GM21390 (cell line): ENCODE results near the gene ALDH5A1.

Source experiments
- ATAC-seq: cut with Tn5 transposase; IDR thresholded peaks from one replicate; pipeline ENCODE4 v1.9.1; 2021; ENCODE audit not compliant: unreplicated experiment

ALDH5A1 gene

DNA sequence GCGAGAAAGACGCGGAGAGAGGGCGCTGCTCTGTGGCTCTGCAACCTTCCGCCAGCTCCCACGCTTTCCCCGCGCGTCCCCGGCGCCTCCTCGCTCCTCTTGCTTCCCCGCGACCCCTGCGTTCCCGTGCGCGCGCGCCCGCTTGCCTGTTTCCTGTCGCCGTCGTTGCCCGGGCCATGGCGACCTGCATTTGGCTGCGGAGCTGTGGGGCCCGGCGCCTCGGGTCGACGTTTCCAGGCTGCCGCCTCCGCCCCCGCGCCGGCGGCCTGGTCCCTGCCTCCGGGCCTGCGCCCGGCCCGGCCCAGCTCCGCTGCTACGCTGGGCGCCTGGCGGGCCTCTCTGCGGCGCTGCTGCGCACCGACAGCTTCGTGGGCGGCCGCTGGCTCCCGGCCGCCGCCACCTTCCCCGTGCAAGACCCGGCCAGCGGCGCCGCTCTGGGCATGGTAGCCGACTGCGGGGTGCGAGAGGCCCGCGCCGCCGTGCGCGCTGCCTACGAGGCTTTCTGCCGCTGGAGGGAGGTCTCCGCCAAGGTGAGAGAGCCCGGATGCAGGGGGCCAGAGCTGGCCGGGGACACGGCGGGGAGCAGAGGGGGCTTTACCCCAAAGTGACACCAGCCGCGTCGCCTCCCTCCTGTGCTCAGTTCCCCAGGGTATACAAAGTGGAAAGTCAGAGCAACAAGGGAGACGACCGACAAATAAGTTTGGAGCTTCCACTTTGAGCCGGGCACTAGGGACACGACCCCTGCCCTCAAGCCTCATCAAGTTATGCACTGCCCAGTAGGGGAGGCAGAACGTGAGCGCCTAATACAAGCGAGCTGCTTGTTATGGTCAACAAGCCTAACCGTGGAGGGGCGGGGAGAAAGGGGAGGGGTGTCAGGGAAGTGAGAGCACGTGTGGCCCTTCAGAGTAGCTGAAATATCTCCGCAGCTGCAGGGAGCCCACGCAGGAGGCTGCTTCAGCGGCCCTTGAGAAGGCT, at the start of gene ALDH5A1:
Gene ALDH5A1, plus strand, starts transcription at position 149 of the 975 bp plus-strand sequence. Its CDS starts 28 bp downstream, at position 177.
- peak; percentile 71 for ATAC-seq

DNA sequence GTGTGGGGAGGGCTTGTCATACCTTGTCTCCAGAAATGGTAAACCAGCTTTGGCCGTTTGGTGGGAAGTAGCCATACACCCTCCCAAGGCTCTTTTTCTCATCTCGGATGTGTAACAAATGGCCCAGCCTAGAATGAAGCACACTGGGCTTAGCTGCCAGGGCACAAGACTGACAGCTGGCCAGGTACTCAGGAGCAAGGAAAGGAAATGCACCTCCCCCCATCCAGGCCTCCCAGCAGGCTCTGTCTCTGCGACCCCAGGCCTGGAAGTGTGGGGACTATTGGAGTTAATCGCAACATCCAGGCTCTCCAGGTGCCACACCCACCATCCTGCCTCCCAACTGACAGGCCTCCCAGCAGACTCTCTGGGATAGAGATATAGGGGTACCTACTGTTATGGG, 49.1 kb upstream of the ALDH5A1 start:
- no peak for ATAC-seq

DNA sequence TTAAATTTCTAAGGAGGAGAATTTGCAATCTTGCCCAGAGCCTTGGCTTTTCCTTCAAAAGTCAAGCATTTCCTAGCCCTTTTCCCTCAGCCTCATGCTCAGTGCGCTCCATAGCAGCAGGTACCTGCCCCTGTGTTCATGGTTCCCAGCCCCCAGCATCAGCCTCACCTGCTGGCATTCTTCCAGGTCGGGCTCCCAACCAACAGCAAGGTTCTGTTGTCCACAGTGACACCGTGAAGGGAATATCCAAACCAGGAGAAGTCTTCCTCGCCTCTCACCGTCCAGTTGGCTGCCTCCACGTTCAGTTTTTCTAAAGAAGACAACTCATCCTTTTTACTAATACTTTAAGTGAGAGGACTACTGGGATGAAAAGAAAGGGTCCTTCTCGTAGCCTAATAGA, 48.1 kb upstream of the ALDH5A1 start:
- no peak for ATAC-seq

DNA sequence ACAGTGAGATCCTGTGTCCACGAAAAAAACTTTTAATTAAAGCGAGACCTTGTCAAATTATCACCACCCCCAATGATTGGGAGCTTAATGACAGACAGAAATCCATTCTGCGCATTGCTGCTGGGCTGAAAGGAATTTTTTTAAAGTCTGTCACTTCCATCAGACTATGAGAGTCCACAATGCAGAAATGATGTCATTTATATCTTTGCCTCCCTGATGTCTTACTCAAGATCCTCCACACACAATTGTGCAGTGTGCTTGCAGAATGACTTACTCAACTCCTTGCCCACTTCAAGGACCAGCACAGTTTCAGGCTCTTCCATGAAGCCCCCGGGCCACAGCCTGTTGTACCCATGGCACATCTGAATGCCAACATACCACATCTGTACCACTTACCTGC, 46.4 kb upstream of the ALDH5A1 start:
- no peak for ATAC-seq

DNA sequence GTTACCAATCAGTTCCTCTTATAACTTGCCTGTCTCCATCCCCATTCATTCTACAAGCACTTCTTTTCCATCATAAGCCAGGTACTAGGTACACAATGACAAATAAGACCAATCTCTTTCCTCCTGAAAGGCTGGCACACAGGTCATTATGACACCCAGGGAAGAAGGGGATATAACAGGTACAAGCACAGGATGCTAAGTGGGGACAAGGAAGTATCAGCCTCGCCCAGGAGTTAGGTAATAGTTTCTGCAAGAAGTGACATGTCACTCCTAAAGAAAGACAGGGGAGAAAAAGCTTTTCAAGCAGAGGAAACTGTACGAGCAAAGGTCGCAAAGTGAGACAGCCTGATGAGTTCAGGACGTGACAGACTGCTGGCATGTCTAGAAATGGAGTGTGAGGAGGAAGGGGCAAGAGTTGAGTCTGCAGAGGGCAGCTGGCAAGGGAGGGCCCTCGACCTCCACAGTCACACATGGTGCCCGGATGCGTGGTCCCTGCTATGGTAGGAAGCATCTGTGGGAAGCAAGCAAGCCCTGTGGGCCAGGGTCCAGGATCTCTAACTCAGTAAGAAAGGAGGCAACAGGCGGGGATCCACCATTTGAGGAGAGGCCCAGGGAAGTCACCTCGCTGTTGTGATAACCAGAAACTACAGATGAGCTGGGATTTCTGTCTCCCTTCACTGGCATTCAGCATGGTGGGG, 45.8 kb upstream of the ALDH5A1 start:
- ATAC-seq: no peak

DNA sequence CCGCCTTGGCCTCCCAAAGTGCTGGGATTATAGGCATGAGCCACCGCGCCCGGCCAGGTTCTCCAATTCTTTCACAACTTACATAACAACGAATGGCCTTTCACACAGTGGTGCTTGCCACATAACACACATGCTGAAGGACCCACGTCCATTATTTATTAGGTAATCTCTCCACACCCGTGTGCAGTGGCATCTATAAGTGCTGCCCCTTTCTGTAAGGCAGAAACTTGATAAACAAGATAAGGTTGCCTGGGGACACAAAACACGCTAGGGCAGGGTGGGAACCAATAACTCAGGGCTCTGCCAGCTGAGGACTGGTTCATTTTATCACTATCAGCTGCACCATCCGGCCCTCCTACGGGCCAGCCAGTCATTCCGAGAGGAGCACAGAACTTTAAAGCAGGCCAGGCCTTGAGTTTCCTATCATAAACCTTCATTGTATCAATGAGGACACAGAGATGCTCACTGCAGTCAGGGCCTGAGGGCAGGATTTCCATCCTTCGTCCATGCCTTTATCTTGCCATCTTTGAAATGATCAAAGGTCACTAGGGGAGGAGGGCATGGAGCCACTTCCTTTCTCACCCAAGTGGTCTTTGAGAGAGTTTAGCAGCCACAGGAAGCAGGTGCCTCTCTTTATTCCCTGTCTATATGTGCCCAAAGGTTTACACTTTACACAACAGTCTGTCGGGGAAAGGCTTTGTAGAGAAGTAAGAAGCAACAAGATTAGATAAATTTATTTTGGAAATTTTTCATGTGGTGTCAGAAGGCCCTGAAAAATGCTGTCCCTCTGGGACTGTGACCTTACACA, 43.0 kb upstream of the ALDH5A1 start:
- no peak for ATAC-seq

DNA sequence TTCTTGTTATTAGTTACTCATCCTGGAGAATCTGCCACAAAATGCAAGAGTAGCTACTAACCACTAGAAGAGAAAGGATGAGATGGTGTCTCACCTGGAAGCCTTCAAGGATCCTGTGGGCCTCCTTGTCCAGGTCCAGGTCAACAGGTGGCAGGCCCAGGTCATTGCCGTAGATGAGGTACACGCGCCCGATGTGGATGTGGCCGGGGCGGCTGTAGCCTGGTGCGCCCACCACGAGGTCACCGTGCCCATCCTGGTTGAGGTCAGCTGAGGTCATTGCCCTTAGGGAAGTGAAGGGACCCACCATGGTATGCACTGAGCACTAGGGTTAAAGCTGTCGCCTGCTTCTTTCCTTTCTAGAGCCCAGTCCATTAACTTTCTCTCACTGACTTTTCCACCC, 40.8 kb upstream of the ALDH5A1 start:
- ATAC-seq: no peak

DNA sequence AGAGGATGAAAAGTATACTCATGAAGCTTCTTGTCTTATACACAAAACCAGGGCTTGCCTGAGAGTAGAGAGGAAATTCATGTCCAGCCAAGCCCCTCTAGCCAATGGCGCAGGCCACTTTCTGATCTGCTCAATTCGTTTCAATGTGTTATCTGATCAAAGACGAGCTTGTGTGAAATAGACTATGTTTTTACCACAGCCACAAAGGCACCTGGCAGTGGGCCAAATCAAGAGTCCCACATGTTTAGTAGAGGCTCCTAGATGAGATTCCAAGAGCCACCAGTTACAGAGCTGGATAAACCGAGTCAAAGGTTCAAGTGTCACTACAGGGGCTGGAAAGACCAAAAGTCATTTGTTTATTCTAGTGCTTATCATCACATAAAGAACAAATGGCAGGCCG, 40.3 kb upstream of the ALDH5A1 start:
- ATAC-seq: no peak

DNA sequence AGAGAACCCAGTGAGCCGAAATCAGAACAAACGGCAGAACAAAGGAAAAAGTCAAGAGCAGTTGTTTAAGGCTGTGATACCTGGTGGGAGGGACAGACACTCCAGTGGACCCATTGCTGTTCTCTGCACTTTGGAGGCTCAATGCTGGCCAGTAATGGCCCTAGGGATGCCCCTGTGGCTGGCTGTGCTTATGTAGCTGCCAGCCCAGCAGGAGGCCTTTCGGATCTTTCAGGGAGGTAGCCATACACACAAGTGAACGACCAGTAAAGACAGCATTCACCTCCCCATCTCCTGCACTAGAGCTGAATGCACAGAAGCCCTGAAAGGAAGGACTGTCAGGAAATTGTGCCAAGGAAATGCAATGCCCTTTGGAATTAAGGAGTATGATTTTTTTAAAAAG, 39.7 kb upstream of the ALDH5A1 start:
- no peak for ATAC-seq

DNA sequence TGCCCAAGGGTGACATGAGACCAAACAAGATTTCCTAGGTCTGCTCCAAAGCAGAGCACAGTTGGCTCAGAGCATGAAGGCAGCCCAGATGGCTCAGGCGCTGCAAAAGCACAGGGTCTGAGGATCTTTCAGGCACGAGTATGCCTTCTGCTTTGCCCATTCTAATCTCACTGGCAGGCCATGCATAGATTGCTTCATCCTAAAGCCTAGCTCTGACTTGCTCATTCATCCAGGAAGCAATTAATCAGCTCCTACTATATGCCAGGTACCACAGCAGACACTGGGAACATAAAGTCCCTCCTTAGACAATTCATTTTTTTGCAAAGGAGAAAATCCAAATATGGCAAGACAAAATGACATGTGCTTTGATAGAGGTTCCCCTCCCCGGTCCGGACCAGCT, 36.6 kb upstream of the ALDH5A1 start:
- no peak for ATAC-seq

DNA sequence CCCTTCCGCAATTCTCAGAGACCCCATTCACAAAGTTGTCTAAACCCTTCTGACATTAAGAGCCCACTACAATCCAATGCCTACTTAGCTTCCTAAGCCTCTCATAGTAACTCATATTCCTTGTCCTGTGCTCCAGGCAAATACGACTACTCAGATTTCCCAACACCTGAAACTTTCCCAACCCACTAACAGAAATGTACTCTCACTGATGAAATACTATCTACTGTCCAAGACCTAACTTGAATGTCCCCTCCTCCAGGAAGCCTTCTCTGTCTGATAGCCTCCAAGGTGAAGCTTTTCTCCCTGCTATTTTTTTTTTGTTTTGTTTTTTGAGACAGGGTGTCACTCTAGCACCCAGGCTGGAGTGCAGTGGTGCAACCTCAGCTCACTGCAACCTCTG, 35.8 kb upstream of the ALDH5A1 start:
- ATAC-seq: no peak

DNA sequence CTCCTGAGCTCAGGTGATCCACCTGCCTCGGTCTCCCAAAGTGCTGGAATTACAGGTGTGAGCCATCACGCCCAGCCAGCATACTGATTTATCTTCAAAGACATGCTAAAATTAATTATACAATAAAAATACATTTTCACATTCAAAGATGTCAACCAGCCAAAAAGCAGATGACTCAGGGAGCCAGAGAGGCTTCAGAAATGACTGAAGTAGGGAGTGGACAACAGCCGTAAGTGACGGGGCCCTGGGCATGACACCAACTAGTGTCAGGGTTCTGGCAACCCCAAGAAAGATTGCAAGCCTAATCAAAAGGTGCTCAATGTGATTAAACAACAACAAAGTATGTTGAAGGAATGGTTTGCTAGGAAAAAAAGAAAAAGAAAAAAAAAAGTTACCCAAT, 33.8 kb upstream of the ALDH5A1 start:
- no peak for ATAC-seq

DNA sequence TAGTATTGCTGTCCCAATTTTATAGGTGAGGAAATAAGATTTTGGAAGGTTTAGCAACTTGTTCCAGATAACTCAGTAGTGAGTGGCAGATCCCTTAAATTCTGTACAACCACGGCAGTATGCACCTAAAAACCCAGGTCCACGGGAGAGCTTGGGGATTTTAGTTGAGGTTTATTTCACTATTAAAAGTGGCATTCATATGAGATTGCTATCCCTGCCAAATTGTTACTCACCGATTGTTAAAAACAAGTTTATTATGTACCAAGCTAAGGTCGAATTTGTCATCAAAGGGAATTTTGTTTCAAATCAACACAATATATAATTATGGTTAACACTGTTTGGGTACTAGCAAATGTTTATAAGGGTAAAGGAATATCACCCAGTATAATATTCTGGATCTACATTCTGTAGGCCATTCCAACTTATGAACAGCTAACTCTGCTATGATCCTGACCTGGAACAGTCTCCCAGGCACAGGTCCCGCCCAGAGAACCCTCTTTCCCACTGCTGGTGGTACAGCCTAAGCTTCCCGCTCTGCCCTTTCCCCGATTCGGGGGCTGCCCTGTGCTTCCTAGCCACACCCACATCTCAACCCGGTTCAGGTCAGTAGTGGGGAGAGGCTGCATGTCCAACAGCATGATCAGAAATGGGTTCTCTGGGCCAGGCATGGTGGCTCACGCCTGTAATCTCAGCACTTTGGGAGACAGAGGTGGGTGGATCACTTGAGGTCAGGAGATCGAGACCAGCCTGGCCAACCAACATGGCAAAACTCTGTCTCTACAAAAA, 30.3 kb upstream of the ALDH5A1 start:
- ATAC-seq: no peak

DNA sequence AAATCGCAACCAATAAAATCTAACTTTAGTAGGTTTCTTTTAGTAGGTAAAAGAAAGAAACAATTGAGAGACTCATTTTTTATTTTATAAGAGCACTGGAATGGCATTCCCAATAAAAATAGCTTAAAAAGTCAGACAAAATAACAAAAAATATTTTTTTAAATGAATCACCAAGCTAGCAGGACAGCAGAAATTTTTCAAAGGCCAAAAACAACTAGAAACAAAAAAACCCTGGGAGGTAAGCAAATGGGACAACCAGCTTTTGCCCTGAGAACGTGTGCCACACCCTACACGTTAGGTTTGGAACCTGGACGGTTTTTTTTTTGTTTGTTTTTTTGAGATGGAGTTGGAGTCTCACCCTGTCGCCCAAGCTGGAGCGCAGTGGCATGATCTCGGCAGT, 25.0 kb upstream of the ALDH5A1 start:
- ATAC-seq: no peak

DNA sequence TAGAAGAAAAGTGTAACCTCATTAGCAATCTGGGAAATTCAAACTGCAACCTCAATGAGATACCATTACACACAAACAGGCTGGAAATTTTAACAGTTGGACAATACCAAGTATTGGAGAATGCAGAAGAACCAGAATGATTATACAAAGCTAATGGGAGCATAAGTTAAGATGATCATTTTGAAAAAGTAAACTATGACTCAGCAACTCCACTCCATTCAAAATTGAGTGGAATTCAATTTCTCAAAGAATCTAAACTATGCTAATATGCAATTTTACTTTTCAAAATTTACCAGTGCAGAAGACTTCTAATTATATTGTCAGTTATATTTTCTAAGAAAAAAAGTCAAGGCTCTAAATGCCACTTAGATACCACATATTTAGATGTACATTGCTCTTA, 22.6 kb upstream of the ALDH5A1 start:
- ATAC-seq: no peak

DNA sequence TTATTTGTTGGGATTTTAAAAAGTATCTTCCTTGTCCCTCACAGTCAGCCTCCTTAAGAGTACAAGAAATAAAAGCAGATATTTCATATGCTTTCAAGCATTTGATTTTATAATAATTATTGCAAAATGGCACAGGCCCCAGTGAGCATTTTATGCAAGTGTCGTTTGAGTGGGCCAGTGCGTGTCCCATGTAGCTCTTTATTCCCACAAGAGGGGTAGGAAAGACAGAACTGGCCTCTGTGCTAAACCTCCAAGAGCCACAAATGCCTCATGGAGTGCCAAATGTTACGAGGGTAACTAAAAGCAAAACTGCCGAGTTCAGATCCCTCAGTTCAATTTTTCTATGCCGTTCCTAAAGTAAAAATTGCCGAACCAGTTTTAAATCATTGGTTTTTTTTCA, 18.1 kb upstream of the ALDH5A1 start:
- ATAC-seq: no peak

DNA sequence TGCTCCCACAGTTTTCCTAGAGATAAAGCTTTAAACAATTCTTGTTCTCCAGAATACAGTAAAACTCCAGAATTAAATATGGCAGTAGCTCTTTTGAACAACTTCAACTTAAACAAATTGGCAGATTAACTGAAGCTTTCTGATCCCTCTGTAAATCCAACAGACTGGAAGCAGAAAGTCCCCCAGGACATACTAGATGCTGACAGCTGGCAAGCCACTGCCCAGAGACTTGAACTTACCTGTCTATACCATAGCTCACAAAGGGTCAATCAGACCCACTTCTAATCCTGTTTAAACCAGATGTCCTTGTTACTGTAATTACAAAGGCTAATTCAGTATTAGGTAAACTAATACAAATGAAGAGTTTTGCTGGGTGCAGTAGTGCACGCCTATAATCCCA, 17.7 kb upstream of the ALDH5A1 start:
- ATAC-seq: no peak

DNA sequence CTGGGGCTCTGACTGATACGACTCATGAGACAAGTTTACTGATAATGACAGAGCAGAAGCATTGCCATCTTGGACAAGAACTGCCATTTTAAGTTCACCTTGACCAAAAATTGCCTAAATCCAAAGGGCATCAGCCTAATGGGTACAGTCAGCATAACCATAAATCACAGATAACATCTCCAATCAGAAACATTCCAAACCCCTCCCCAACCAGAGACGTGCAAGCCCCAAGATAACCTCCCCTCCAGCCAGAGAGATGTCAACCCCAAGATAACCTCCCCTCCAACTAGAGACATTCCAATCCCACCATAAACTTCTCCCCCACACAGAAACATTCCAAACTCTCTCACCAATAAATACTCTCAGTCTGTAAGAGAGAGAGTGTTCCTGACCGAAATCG, 15.9 kb upstream of the ALDH5A1 start:
- ATAC-seq: no peak

DNA sequence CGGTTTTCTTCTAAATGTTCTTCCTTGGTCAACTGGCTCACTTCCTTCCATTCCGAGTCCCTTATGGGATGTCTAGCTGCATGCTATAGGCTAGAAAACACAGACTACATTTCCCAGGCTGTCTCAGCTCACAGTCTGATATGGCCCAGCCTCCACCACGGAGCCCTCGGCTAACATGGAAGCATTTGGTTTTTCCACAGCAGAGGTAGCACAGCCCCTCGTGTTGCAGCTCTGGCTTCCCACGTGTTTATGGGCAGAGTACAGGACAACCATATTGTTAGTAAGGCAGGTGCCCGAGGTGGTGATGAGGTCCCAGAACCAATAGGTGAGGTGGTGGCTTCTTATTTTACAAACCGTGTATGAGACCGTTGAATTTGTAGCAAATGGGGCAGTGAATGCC, 14.1 kb upstream of the ALDH5A1 start:
- no peak for ATAC-seq

DNA sequence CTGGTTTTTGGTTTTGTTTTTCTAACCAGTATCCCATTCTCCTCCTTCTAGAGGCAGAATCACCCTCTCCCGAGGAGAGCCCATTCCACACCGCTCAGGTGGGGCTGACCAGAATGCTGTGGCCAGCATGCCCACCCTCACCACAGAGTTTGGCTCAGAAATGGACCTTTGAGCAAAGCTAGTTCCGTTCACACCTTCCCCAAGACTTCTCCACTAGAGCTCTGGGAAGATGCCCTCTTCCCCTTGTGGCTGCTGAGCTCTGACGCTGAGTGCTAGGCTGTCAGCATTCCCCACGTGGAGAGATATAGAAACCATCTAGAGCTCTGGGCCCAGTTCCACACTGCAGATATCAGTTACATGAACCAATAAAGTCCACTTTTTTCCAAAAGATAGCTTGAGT, 13.3 kb upstream of the ALDH5A1 start:
- ATAC-seq: no peak
